NCI-H2107 treated with DMSO at 0.1 percent for 48 hours (cell line): ENCODE results near the gene AMDHD2.
"Not testable (repeated sequence)": the region's sequence is repeated elsewhere in the genome, so short reads cannot be mapped to it uniquely, and the experiment has no call there.

Experiments used
- DNase-seq: peaks from one replicate; lab custom pipeline; 2025; ENCODE audit not compliant: unreplicated experiment; lab: John Stamatoyannopoulos, UW

The AMDHD2 gene, protein sequence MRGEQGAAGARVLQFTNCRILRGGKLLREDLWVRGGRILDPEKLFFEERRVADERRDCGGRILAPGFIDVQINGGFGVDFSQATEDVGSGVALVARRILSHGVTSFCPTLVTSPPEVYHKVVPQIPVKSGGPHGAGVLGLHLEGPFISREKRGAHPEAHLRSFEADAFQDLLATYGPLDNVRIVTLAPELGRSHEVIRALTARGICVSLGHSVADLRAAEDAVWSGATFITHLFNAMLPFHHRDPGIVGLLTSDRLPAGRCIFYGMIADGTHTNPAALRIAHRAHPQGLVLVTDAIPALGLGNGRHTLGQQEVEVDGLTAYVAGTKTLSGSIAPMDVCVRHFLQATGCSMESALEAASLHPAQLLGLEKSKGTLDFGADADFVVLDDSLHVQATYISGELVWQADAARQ

GRCh38 chr16:2520097-2520783 is at the start of gene AMDHD2:
Gene AMDHD2, plus strand, starts transcription at chr16:2520371. Its CDS starts 88 bp downstream, at chr16:2520459.
- peak; percentile 34 for DNase-seq

DNA sequence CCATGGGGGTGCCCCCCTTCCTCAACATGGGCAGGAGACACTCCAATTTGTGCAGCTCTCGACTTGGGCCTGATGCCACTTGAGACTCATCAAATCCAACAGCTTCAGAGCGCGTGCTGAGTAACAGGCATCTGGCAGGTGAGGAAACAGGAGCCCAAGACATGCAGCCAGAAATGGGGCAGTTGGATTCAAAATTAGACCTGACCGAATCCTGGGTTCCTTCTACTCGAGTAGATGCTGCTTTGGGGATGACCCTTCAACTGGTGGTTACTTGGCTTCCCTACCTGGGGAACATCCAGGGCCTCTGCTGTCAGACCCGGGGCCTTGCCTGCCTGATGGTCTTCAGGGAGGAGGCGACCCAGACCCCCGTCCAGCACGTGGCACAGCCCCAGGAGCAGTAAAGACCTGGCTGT is 49.6 kb upstream of the AMDHD2 start:
- peak; percentile 75 for DNase-seq

- peak; percentile 51 for DNase-seq
These were observed 49.0 kb upstream of the AMDHD2 start, which contains the start of gene NTN3 for GRCh38 chr16:2471016-2471652. Gene NTN3, plus strand, starts transcription at chr16:2471297. Its CDS starts 405 bp downstream, at chr16:2471702.

DNA sequence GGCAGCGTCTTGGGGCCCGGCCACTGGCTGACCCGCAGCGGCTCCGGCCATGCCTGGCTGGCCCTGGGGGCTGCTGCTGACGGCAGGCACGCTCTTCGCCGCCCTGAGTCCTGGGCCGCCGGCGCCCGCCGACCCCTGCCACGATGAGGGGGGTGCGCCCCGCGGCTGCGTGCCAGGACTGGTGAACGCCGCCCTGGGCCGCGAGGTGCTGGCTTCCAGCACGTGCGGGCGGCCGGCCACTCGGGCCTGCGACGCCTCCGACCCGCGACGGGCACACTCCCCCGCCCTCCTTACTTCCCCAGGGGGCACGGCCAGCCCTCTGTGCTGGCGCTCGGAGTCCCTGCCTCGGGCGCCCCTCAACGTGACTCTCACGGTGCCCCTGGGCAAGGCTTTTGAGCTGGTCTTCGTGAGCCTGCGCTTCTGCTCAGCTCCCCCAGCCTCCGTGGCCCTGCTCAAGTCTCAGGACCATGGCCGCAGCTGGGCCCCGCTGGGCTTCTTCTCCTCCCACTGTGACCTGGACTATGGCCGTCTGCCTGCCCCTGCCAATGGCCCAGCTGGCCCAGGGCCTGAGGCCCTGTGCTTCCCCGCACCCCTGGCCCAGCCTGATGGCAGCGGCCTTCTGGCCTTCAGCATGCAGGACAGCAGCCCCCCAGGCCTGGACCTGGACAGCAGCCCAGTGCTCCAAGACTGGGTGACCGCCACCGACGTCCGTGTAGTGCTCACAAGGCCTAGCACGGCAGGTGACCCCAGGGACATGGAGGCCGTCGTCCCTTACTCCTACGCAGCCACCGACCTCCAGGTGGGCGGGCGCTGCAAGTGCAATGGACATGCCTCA is 48.3 kb upstream of the AMDHD2 start:
- no peak for DNase-seq

- no peak for DNase-seq
These were observed 47.7 kb upstream of the AMDHD2 start for GRCh38 chr16:2472488-2472864.

DNA sequence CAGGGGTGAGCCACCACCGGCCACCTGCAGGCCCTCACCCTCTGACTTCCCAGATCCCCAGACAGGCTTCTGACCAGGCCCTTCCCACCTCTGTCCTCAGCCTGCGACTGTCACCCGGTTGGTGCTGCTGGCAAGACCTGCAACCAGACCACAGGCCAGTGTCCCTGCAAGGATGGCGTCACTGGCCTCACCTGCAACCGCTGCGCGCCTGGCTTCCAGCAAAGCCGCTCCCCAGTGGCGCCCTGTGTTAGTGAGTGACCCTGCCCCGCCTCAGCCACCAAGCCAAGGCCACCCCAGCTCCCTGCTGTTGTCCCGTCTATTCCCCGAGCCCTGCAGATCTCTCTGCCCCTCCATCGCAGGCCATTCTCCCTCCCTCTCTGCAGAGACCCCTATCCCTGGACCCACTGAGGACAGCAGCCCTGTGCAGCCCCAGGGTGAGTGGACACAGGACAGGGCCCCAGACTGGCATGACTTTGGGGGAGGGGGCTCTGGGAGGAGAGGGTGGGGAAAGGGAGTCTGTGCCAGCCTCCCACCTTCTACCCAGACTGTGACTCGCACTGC is 47.2 kb upstream of the AMDHD2 start:
- no peak for DNase-seq

DNA sequence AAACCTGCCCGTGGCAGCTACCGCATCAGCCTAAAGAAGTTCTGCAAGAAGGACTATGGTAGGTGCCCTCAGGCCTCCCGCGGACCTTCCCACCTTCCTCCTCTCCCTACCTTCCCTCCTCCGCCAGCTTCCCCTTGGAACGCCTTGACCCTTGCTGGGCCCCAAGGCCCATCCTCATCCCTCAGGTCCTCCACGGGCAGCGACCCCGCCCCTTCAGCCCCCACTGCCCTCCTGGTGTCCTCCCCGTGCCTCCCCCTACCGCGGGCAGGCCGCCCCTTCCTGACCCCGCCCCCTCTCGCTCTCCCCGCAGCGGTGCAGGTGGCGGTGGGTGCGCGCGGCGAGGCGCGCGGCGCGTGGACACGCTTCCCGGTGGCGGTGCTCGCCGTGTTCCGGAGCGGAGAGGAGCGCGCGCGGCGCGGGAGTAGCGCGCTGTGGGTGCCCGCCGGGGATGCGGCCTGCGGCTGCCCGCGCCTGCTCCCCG is 46.7 kb upstream of the AMDHD2 start:
- no peak for DNase-seq

DNA sequence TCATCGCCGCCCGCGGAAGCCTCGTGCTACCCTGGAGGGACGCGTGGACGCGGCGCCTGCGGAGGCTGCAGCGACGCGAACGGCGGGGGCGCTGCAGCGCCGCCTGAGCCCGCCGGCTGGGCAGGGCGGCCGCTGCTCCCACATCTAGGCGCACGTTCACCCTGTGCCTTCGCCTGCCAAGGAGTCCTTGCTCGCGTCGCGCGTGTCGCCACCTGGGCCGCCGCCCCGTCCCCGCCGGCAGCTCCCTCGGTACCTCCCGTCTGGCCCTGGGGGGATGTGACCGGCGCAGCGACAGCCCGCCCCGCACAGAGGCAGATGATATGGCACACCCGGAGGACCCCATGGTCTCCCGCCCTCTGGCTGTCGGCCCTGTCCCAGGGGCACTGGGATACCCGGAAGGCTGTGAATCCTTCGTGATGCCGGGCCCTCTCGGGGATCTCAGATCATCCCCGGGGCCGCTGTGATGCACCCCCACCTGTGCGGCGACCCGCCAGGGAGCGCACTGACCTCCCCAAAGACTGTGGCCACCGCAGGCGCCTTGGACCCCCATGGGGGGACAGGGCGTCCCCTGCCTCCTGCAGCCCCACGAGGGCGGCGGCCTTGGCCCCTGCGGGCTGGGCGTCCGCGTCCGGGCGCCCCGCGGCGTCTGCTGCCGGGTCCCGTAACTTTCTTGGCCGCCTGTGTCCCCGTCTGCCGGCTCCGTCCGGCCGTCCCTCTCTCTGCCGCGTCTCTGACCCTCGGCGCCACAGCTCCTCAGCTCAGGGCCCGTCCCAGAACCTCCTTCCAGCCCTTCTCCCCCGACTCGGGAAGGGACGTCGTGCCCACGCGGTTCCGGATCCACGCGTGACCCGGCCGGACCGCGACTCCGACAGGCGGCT is 45.9 kb upstream of the AMDHD2 start:
- DNase-seq, result no peak

GRCh38 chr16:2474877-2475412 is 45.2 kb upstream of the AMDHD2 start, which contains the start of gene TBC1D24:
Gene TBC1D24, plus strand, starts transcription at chr16:2475127. Its CDS starts 21,022 bp downstream, at chr16:2496149.
- peak; percentile 48 for DNase-seq

DNA sequence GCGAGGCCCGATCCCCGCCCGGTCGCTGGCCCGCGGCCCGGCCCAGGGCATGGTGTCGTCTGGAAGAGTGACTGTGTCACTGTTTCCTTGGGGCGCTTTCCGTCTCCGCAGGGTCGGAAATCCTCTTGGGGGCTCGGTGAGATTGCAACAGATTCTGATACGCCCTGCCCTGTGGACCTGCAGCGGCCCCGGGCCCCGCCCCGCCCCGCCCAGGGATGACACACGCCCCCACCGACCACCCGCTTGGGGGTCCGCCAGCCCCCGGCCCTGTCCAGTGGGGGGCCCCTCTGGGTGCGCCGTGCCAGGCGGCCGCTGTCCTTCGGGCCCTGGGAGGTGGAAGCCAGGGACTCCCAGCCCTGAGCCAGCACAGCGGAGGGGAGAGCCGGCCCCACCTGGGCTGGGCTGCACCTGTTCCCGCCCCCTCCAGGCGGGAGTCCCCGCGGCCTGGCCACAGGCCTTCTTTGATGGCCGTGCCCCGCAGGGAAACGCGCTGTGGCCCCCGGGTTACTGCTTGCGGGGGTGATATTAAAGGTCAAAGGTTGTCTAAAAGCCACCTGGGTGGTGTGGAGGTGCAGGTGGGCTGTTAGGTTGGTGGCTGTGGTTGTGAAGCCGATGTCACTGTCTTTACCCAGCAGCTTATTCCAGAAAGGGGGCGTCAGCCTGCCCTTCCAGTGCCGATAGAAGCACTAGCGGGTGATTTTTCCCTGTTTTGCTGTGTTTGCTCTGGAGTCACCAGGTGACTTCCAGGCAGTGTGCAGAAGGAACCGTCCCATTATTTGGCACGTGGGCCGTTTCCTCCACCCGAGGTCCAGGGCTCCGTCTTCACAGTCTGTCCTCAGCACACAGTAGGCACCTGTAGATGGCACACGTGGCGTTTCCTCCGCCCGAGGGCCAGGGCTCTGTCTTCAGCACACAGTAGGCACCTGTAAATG is 44.5 kb upstream of the AMDHD2 start:
- DNase-seq, result no peak

DNA sequence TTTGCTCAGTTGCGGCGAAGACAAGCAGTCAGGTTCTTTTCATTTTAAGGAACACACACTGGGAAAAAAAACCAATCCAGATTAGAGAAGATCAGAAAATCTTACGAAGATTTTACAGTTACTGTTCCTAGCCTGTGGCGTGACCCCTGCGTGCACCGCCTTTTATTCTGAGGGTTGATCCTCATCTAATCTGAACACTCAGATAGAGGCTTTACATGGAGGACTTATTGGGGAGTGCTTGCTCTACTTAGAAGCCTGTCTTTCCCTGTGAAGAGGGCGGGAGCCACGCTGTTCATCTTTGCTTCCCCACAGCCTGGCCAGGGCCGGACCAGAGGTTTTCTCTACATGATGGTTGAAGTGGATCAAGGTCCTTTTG is 43.8 kb upstream of the AMDHD2 start:
- no peak for DNase-seq

DNA sequence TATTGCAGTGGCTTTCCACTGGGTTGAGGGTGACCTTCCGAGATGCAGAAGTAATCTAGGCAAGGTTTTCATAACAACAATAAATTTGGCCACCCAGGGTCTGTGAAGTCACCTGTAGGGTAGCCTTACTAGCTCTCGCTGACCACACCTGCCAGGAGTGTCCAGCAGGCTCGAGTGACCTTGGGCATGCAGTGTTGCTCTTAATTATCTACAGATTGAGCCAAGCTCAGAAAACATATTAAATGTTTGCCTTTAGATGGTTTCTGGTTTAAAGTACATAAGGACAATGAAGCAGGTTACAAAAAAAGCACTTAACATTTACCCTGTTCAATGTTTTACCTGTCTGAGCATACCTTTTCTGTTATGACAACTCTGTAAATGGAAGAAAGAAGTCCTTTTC is 43.4 kb upstream of the AMDHD2 start:
- DNase-seq, result no peak

DNA sequence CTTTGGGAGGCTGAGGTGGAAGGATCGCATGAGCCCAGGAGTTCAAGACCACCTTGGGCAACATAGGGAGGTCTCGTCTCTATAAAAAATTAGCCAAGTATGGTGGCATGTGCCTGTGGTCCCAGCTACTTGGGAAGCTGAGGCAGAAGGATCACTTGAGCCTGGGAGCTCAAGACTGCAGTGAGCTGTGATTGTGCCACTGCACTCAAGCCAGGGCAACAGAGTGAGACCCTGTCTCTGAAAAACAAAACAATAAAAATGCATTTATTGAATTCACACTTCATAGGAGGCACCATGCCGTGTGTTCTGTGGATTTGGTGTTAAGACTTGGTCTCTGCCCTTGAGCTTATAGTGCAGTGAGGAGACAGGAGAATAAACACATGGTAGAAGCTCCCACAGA is 42.8 kb upstream of the AMDHD2 start:
- no peak for DNase-seq

DNA sequence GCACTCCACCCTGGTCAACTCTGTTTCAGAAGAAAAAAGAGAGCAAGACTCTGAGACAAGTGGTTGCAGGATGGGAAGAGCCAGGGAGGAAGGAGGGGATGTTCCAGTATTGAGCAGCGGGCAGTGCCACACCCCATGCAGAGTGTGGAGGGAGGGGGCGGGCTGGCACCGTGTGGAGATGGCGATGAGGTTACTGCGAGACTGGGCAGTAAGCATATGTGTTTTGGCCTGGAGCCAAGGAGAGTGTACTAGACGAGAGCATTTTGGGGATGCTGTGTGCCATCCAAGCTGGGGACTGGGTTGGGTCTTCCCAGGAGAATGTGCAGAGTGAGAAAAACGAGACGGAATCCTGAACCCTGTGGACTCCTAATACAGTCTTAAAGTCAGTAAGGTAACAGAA is 41.9 kb upstream of the AMDHD2 start:
- no peak for DNase-seq

GRCh38 chr16:2479996-2480395 is 40.2 kb upstream of the AMDHD2 start:
- not testable (repeated sequence) for DNase-seq

- no peak for DNase-seq
These were observed 39.2 kb upstream of the AMDHD2 start for GRCh38 chr16:2480948-2481347.

GRCh38 chr16:2481676-2482075 is 38.5 kb upstream of the AMDHD2 start:
- DNase-seq, result no peak

- no peak for DNase-seq
These were observed 37.9 kb upstream of the AMDHD2 start for GRCh38 chr16:2482249-2482648.
